Loucy (cell line): ENCODE data around the gene PIK3CG.
A peak's percentile ranks its signal among the peaks of the same experiment; 100 is the strongest.

Source experiments
- H2AFZ ChIP-seq: fragments of 200-600 bp; sonication (generic); 2 replicates; pipeline ENCODE4 v1.6.0; 2016; ENCODE audit warnings: antibody characterized with exemption, mild to moderate bottlenecking, low read length, moderate library complexity
- H3F3A ChIP-seq: fragments of 200-600 bp; 2 replicates; pipeline ENCODE4 v1.6.0; 2016; ENCODE audit warnings: antibody characterized with exemption, low read depth, mild to moderate bottlenecking
- H3K27me3 ChIP-seq: fragments of 200-600 bp; sonication (generic); 2 replicates; pipeline ENCODE4 v1.6.1; 2014; ENCODE audit warnings: low read length, mild to moderate bottlenecking; ENCODE audit not compliant: insufficient read depth, poor library complexity, severe bottlenecking
- H3K36me3 ChIP-seq: fragments of 200-600 bp; sonication (generic); 2 replicates; pipeline ENCODE4 v1.6.1; 2016; ENCODE audit warnings: low read length; ENCODE audit not compliant: insufficient read depth
- H3K4me1 ChIP-seq: fragments of 200-600 bp; sonication (generic); 2 replicates; pipeline ENCODE4 v1.5.1; 2014; ENCODE audit warnings: low read length, mild to moderate bottlenecking; ENCODE audit not compliant: insufficient read depth, poor library complexity, severe bottlenecking
- H3K4me2 ChIP-seq: fragments of 200-600 bp; sonication (generic); 2 replicates; pipeline ENCODE4 v1.6.0; 2014; ENCODE audit warnings: antibody characterized with exemption, low read length, low read depth, mild to moderate bottlenecking; ENCODE audit not compliant: poor library complexity, severe bottlenecking
- H3K4me3 ChIP-seq: fragments of 200-600 bp; sonication (generic); 2 replicates; pipeline ENCODE4 v1.5.1; 2014; ENCODE audit warnings: low read length, mild to moderate bottlenecking, mixed read lengths; ENCODE audit not compliant: poor library complexity, severe bottlenecking
- H3K79me2 ChIP-seq: fragments of 200-600 bp; sonication (generic); 2 replicates; pipeline ENCODE4 v1.6.1; 2014; ENCODE audit warnings: low read length; ENCODE audit not compliant: insufficient read depth
- H3K9ac ChIP-seq: fragments of 200-600 bp; sonication (generic); 2 replicates; pipeline ENCODE4 v1.6.0; 2014; ENCODE audit warnings: mild to moderate bottlenecking, low read depth, low read length, moderate library complexity; ENCODE audit not compliant: poor library complexity, severe bottlenecking
- H3K9me2 ChIP-seq: fragments of 200-600 bp; sonication (generic); replicated peaks from 2 replicates; pipeline ENCODE4 v1.6.1; 2016; ENCODE audit warnings: low read depth, low read length, mixed read lengths
- H3K9me3 ChIP-seq: fragments of 200-600 bp; sonication (generic); 2 replicates; pipeline ENCODE4 v1.6.1; 2014; ENCODE audit warnings: mild to moderate bottlenecking, antibody characterized with exemption, low read length, low read depth; ENCODE audit not compliant: insufficient read depth
- H4K20me1 ChIP-seq: fragments of 200-600 bp; sonication (generic); 2 replicates; pipeline ENCODE4 v1.6.0; 2014; ENCODE audit warnings: antibody characterized with exemption, low read length, mild to moderate bottlenecking; ENCODE audit not compliant: insufficient read depth, poor library complexity, severe bottlenecking
- CTCF ChIP-seq: fragments of 200-600 bp; sonication (generic); conservative IDR thresholded peaks from 2 replicates; pipeline ENCODE4 v1.5.1; 2014; ENCODE audit warnings: mild to moderate bottlenecking, antibody characterized with exemption, low read length
- EZH2phosphoT487 ChIP-seq: fragments of 200-600 bp; IDR thresholded peaks from 2 replicates; pipeline ENCODE4 v1.6.1; 2018; ENCODE audit warnings: antibody characterized with exemption, mild to moderate bottlenecking, moderate library complexity, borderline replicate concordance

The PIK3CG gene

GRCh38 chr7:106878748-106879439 lies 13.8 kb downstream of the PIK3CG start:
- H3K9ac ChIP-seq: no peak overlapping the region
- no peaks in the 10 kb centered on the region for H3F3A ChIP-seq
- peak overlapping the region; percentile 31 for H3K4me2 ChIP-seq
- H3K9me3 ChIP-seq: peaks cover 6% of the 10 kb centered on the region; the same call in 1 of the 2 replicates
- H2AFZ ChIP-seq: no peak overlapping the region
- peaks cover 80% of the 10 kb centered on the region for H3K36me3 ChIP-seq
- TF ChIP-seq EZH2phosphoT487: no peak
- no peak for TF ChIP-seq CTCF
- peaks cover 38% of the 10 kb centered on the region for H3K79me2 ChIP-seq
- H4K20me1 ChIP-seq: peaks cover 3% of the 10 kb centered on the region
- H3K9me2 ChIP-seq: no peaks in the 10 kb centered on the region
- H3K27me3 ChIP-seq: no peaks in the 10 kb centered on the region
- peaks cover 29% of the 10 kb centered on the region for H3K4me1 ChIP-seq
- no peak overlapping the region for H3K4me3 ChIP-seq

- no peak overlapping the region for H2AFZ ChIP-seq
- H3K9me2 ChIP-seq: no peaks in the 10 kb centered on the region
- no peak overlapping the region for H3K4me2 ChIP-seq
- no peak overlapping the region for H3K4me3 ChIP-seq
- H3K36me3 ChIP-seq: peaks cover 89% of the 10 kb centered on the region
- TF ChIP-seq EZH2phosphoT487 (no peak), CTCF (no peak)
- H3F3A ChIP-seq: no peaks in the 10 kb centered on the region
- no peaks in the 10 kb centered on the region for H4K20me1 ChIP-seq
- H3K27me3 ChIP-seq: no peaks in the 10 kb centered on the region
- H3K4me1 ChIP-seq: peaks cover 21% of the 10 kb centered on the region
- H3K9me3 ChIP-seq: no peaks in the 10 kb centered on the region
- H3K9ac ChIP-seq: no peak overlapping the region
- H3K79me2 ChIP-seq: peaks cover 19% of the 10 kb centered on the region
Measured at GRCh38 chr7:106881984-106882383, 16.9 kb downstream of the PIK3CG start.

GRCh38 chr7:106883456-106884026 lies 18.5 kb downstream of the PIK3CG start:
- Histone ChIP-seq H3K79me2 (peaks cover 8% of the 10 kb centered on the region; the same call in 1 of the 2 replicates), H3K36me3 (peaks cover 88% of the 10 kb centered on the region), H3K9ac (no peak overlapping the region), H2AFZ (no peak overlapping the region), H3K9me3 (no peaks in the 10 kb centered on the region), H3K4me1 (peaks cover 6% of the 10 kb centered on the region), H3K4me2 (no peak overlapping the region), H3K9me2 (no peaks in the 10 kb centered on the region), H3K4me3 (no peak overlapping the region), H3F3A (no peaks in the 10 kb centered on the region), H3K27me3 (no peaks in the 10 kb centered on the region), H4K20me1 (no peaks in the 10 kb centered on the region)
- TF ChIP-seq CTCF (no peak), EZH2phosphoT487 (no peak)
